GM19463 (cell line): ENCODE data around the gene MSH2.
A peak's percentile ranks its signal among the peaks of the same experiment; 100 is the strongest.
"Not testable (repeated sequence)": the region's sequence is repeated elsewhere in the genome, so short reads cannot be mapped to it uniquely, and the experiment has no call there.

Source experiments
- ATAC-seq: cut with Tn5 transposase; IDR thresholded peaks from one replicate; pipeline ENCODE4 v1.9.1; 2021; ENCODE audit warnings: mild to moderate bottlenecking, moderate library complexity; ENCODE audit not compliant: unreplicated experiment

Gene MSH2

GRCh38 chr2:47402805-47403608 is at the start of gene MSH2:
TSS of gene MSH2 (plus strand) at chr2:47403156. CDS start at chr2:47403192, 36 bp downstream.
- ATAC-seq = peak; percentile 95

- no peak for ATAC-seq
These were observed 48.7 kb upstream of the MSH2 start for GRCh38 chr2:47354013-47354847.

- ATAC-seq = no peak
These were observed 48.1 kb upstream of the MSH2 start for GRCh38 chr2:47354848-47355204.

- no peak for ATAC-seq
These were observed 45.5 kb upstream of the MSH2 start for GRCh38 chr2:47357483-47357882.

- ATAC-seq = no peak
These were observed 43.5 kb upstream of the MSH2 start for GRCh38 chr2:47359375-47359868.

GRCh38 chr2:47360283-47360682 is 42.7 kb upstream of the MSH2 start:
- no peak for ATAC-seq

- no peak for ATAC-seq
These were observed 42.0 kb upstream of the MSH2 start for GRCh38 chr2:47360927-47361326.

- ATAC-seq = not testable (repeated sequence)
These were observed 41.3 kb upstream of the MSH2 start for GRCh38 chr2:47361505-47362229.

GRCh38 chr2:47373747-47374146 is 29.2 kb upstream of the MSH2 start:
- ATAC-seq = no peak

GRCh38 chr2:47375307-47375706 is 27.6 kb upstream of the MSH2 start:
- no peak for ATAC-seq

- ATAC-seq = no peak
These were observed 23.6 kb upstream of the MSH2 start for GRCh38 chr2:47379384-47379783.

- no peak for ATAC-seq
These were observed 21.5 kb upstream of the MSH2 start for GRCh38 chr2:47381408-47381807.

GRCh38 chr2:47386551-47386950 is 16.4 kb upstream of the MSH2 start:
- ATAC-seq = no peak

GRCh38 chr2:47388888-47389287 is 14.1 kb upstream of the MSH2 start:
- ATAC-seq = no peak

GRCh38 chr2:47389692-47390091 is 13.3 kb upstream of the MSH2 start:
- ATAC-seq = no peak

- ATAC-seq = no peak
These were observed 984 bp upstream of the MSH2 start for GRCh38 chr2:47401789-47402554.

- no peak for ATAC-seq
These were observed 476 bp upstream of the MSH2 start for GRCh38 chr2:47402555-47402804.

GRCh38 chr2:47403609-47404193 is 745 bp downstream of the MSH2 start:
- ATAC-seq = no peak

- no peak for ATAC-seq
These were observed 1.4 kb downstream of the MSH2 start for GRCh38 chr2:47404356-47404755.

GRCh38 chr2:47405757-47406156 is 2.8 kb downstream of the MSH2 start:
- ATAC-seq = no peak
